Left ventricle myocardium inferior (tissue), 1 donor: ENCODE measurements around the gene SLC37A1. TPM values are rescaled to one million over a fixed set of nuclear protein-coding genes. Genes with fewer than 3 reads are reported as not detected.

Experiments
- DNase-seq: peaks from one replicate; pipeline ENCODE4 v3.0.0-alpha.2; 2020
- H3K27ac ChIP-seq: fragments of 200-600 bp; replicated peaks from 2 replicates; pipeline ENCODE4 v1.8.0; 2021
- H3K27me3 ChIP-seq: fragments of 200-600 bp; 2 replicates; pipeline ENCODE4 v1.8.0; 2021; ENCODE audit warnings: low read depth
- H3K36me3 ChIP-seq: fragments of 200-600 bp; 2 replicates; pipeline ENCODE4 v1.8.0; 2021
- H3K4me1 ChIP-seq: fragments of 200-600 bp; 2 replicates; pipeline ENCODE4 v1.8.0; 2021
- H3K4me3 ChIP-seq: fragments of 200-600 bp; 2 replicates; pipeline ENCODE4 v1.8.0; 2021; ENCODE audit warnings: mild to moderate bottlenecking, moderate library complexity
- H3K9me3 ChIP-seq: fragments of 200-600 bp; replicated peaks from 2 replicates; pipeline ENCODE4 v1.8.0; 2021
- intact Hi-C: fragments of 100-400 bp; cut with micrococcal nuclease; formaldehyde crosslinking; loops from one replicate; pipeline ENCODE4 v1.11.0; 2022
- total RNA-seq: library from RNA; stranded (reverse); fragmentation: NEBNext Ultra II Directional; extraction: Animal tissue kit (Norgen Biotek cat#: 25700); gene quantifications from one replicate; pipeline ENCODE4 v1.2.1, GENCODE V29; 2021
- TF ChIP-seq, protein P1 (sequence below): fragments of 200-600 bp; IDR thresholded peaks from 2 replicates; pipeline ENCODE4 v1.8.0; 2021; ENCODE audit warnings: antibody characterized with exemption, mild to moderate bottlenecking, borderline replicate concordance
- donor health status: DM: no; HTN: yes; CAD: no; lungs with severe emphysema.

SLC37A1 gene
- total RNA-seq, 1 donor from 2014 or later: 3.8 TPM

DNA sequence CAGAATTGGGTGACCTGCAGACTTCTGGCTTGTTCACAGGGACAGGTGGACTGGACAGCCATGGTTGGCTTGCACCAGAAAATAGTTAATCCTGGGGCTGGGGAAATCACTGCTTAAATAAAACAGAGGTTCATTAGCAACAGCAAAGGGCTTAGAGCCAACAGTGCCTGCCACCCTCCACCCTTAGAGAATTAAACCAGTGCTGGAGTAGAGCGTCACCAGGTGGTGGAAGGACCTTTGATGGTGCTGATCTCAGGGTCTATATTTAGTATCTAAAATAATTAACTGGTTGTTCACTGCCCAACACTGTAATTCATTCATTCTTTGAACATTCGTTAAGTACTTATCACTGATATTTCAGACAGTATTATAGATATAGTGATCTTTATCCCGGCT is 105.1 kb downstream of the SLC37A1 start:
- TF ChIP-seq, protein P1, sequence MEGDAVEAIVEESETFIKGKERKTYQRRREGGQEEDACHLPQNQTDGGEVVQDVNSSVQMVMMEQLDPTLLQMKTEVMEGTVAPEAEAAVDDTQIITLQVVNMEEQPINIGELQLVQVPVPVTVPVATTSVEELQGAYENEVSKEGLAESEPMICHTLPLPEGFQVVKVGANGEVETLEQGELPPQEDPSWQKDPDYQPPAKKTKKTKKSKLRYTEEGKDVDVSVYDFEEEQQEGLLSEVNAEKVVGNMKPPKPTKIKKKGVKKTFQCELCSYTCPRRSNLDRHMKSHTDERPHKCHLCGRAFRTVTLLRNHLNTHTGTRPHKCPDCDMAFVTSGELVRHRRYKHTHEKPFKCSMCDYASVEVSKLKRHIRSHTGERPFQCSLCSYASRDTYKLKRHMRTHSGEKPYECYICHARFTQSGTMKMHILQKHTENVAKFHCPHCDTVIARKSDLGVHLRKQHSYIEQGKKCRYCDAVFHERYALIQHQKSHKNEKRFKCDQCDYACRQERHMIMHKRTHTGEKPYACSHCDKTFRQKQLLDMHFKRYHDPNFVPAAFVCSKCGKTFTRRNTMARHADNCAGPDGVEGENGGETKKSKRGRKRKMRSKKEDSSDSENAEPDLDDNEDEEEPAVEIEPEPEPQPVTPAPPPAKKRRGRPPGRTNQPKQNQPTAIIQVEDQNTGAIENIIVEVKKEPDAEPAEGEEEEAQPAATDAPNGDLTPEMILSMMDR: no peak
- DNase-seq: no peak
- H3K27me3 ChIP-seq: peaks cover 80% of the 10 kb centered on the region

GRCh38 chr21:42619166-42619565 is 105.5 kb downstream of the SLC37A1 start:
- TF ChIP-seq, protein P1: no peak
- Histone ChIP-seq H3K9me3 (no peaks in the 10 kb centered on the region), H3K27ac (no peak overlapping the region), H3K27me3 (peaks cover 84% of the 10 kb centered on the region), H3K36me3 (no peaks in the 10 kb centered on the region), H3K4me1 (peaks cover 5% of the 10 kb centered on the region), H3K4me3 (no peak overlapping the region)
- intact Hi-C loops: no loop called here
- DNase-seq: no peak

More for the DNA sequence above, 105.1 kb downstream of the SLC37A1 start:
- H3K36me3 ChIP-seq: no peaks in the 10 kb centered on the region
- H3K9me3 ChIP-seq: no peaks in the 10 kb centered on the region
- peaks cover 5% of the 10 kb centered on the region for H3K4me1 ChIP-seq
- intact Hi-C loops: no loop called here
- no peak overlapping the region for H3K27ac ChIP-seq
- H3K4me3 ChIP-seq: no peak overlapping the region

- H3K27ac ChIP-seq: no peak overlapping the region
- TF ChIP-seq, protein P1: no peak
- DNase-seq: no peak
- peaks cover 5% of the 10 kb centered on the region for H3K4me1 ChIP-seq
- H3K9me3 ChIP-seq: no peaks in the 10 kb centered on the region
- no peaks in the 10 kb centered on the region for H3K36me3 ChIP-seq
- H3K4me3 ChIP-seq: no peak overlapping the region
- intact Hi-C loops: no loop called here
- peaks cover 91% of the 10 kb centered on the region for H3K27me3 ChIP-seq
Observed at GRCh38 chr21:42619841-42620240, 106.2 kb downstream of the SLC37A1 start.

DNA sequence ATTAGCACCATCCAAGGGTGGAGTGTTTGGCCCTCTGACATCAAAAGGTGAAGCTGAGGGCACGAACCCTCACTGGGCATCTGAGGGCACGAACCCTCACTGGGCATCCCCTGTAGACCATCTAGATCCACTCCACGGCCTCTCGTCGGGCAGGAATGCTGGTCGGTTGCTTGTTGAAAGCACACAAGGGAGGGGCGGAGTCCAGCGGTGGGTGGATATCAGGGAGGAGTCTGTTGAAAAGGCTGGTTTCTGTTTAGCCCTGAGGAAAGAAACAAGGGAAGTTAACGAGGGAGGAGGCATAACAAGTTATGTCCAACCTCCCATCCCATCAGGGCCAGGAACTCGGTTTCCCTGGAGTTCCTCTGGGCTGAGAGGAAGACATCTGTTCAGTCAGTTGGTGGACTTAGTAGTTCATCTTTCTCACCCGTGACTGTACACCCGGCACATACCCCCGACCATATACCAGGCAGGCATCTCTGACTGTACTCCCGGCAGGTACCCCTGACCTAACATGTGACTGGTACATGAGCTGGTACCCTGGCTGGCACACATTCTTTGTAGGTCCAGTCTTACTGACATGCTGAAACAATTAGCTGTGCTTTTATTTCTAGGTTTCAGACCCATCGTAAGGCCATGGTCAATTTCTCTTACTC is 107.6 kb downstream of the SLC37A1 start:
- H3K27me3 ChIP-seq: peaks cover 100% of the 10 kb centered on the region
- no peak overlapping the region for H3K27ac ChIP-seq
- DNase-seq: no peak
- no peaks in the 10 kb centered on the region for H3K36me3 ChIP-seq
- intact Hi-C loops: no loop called here
- TF ChIP-seq, protein P1: no peak
- no peak overlapping the region for H3K4me3 ChIP-seq
- H3K4me1 ChIP-seq: peaks cover 5% of the 10 kb centered on the region
- no peaks in the 10 kb centered on the region for H3K9me3 ChIP-seq

- intact Hi-C loops: no loop called here
- Histone ChIP-seq H3K9me3 (no peaks in the 10 kb centered on the region), H3K27ac (no peak overlapping the region), H3K36me3 (no peaks in the 10 kb centered on the region), H3K4me1 (peaks cover under 1% of the 10 kb centered on the region), H3K4me3 (no peak overlapping the region), H3K27me3 (peaks cover 100% of the 10 kb centered on the region)
- TF ChIP-seq, protein P1: no peak
- DNase-seq: no peak
Observed at GRCh38 chr21:42621819-42622177, 108.1 kb downstream of the SLC37A1 start.
